Thymus (tissue), 11 donors: ENCODE data around the gene CAMK2G. TPM values are rescaled to one million over a fixed set of nuclear protein-coding genes. Genes with fewer than 3 reads are reported as not detected.
"Not testable (repeated sequence)": the region's sequence is repeated elsewhere in the genome, so short reads cannot be mapped to it uniquely, and the experiment has no call there.

ENCODE experiments used
- DNase-seq, 9 donors: peaks; one replicate each; pipeline ENCODE4 v3.0.0-alpha.2; 2013; ENCODE audit warnings: low spot score in 9 of 9, low read depth in 6 of 9, missing footprints in 1 of 9
- H3K27ac ChIP-seq, 2 donors: one replicate each; pipeline ENCODE4 v1.5.1; 2013; ENCODE audit warnings: control low read depth in 1 of 2, low read depth in 1 of 2, low read length in 1 of 2, mild to moderate bottlenecking in 1 of 2, moderate library complexity in 1 of 2
- H3K27me3 ChIP-seq, 2 donors: one replicate each; pipeline ENCODE4 v1.5.1; 2013; ENCODE audit warnings: low read length in 1 of 2; ENCODE audit not compliant: control insufficient read depth in 2 of 2, insufficient read depth in 1 of 2
- H3K36me3 ChIP-seq, 2 donors: one replicate each; pipeline ENCODE4 v1.5.1; 2013; ENCODE audit warnings: low read length in 1 of 2, mild to moderate bottlenecking in 1 of 2, moderate library complexity in 1 of 2; ENCODE audit not compliant: control insufficient read depth in 2 of 2, insufficient read depth in 2 of 2
- H3K4me1 ChIP-seq, 2 donors: one replicate each; pipeline ENCODE4 v1.5.1; 2013; ENCODE audit warnings: low read length in 2 of 2; ENCODE audit not compliant: control insufficient read depth in 2 of 2, insufficient read depth in 2 of 2
- H3K4me3 ChIP-seq, 2 donors: one replicate each; pipeline ENCODE4 v1.5.1; 2013; ENCODE audit warnings: low read length in 2 of 2, control low read depth in 1 of 2, mild to moderate bottlenecking in 1 of 2
- H3K9me3 ChIP-seq, 2 donors: one replicate each; pipeline ENCODE4 v1.5.1; 2013; ENCODE audit warnings: low read length in 1 of 2, mild to moderate bottlenecking in 1 of 2; ENCODE audit not compliant: control insufficient read depth in 2 of 2, insufficient read depth in 1 of 2
- WGBS: extraction: QIAGEN DNeasy Blood & Tissue Kit; methylation state at CpG from one replicate; pipeline ENCODE4 v1.1.7; 2013; 5-methylcytosine and 5-hydroxymethylcytosine counted together
- polyA plus RNA-seq: library from polyadenylated mRNA; stranded (reverse); fragments of 200-250 nt; gene quantifications from one replicate; pipeline ENCODE4 v1.2.3, GENCODE V29; 2013
- total RNA-seq: library from RNA; stranded (reverse); fragments of 120-200 nt; gene quantifications from one replicate; pipeline ENCODE4 v1.2.4, GENCODE V29; 2013
- donor health status: healthy.

CAMK2G gene
- total and polyA plus RNA-seq, 2 donors: 10.5 to 17.2 TPM

DNA sequence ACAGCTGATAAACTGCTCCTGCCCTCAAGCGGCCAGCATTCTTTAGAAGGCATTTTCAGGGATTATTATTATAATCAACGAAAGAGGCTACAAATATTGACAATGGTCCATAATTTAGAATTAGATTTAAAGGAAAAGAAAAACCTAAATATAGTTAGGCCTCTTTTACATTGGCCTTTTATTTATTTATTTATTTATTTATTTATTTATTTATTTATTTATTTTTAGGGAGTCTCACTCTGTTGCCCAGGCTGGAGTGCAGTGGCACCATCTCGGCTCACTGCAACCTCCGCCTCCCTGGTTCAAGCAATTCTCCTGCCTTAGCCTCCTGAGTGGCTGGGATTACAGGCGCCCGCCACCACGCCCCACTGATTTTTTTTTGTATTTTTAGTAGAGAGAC is 45.3 kb downstream of the CAMK2G start:
- not testable (repeated sequence) for DNase-seq, H3K4me3 ChIP-seq, H3K27ac ChIP-seq, H3K9me3 ChIP-seq, H3K27me3 ChIP-seq, H3K4me1 ChIP-seq
- WGBS: 98% methylated on average over 7 of the region's 7 CpGs
- H3K36me3 ChIP-seq: peaks cover 17 to 32% of the 10 kb centered on the region in 2 donors

DNA sequence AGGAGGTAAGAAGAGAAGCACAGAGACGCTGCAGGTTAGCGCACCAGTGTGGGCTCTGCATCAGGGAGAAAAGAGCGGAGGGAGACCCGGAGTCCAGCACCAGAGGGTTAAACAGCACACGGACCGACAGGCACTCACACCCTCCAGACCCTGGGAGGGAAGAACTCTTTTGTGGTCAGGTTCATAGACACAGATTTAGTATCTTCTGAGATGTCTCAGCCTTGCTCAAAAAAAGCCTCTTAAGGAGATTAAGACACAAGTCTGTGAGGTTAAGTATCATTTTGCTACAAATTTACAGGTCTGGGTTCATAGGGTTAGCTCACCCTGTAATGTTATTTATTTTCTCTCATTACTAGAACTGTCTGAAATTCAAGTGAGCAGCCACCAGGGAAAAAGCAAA is 46.2 kb downstream of the CAMK2G start:
- no peak for DNase-seq
- no peaks in the 10 kb centered on the region for H3K4me1 ChIP-seq
- no peak overlapping the region for H3K27ac ChIP-seq
- 98% methylated on average over 6 of the region's 6 CpGs for WGBS
- H3K4me3 ChIP-seq: no peak overlapping the region
- peaks cover 25 to 36% of the 10 kb centered on the region in 2 donors for H3K36me3 ChIP-seq
- H3K9me3 ChIP-seq: no peaks in the 10 kb centered on the region
- H3K27me3 ChIP-seq: no peaks in the 10 kb centered on the region

- H3K27me3 ChIP-seq: no peaks in the 10 kb centered on the region
- no peaks in the 10 kb centered on the region for H3K9me3 ChIP-seq
- H3K4me1 ChIP-seq: no peaks in the 10 kb centered on the region
- H3K4me3 ChIP-seq: no peak overlapping the region
- H3K36me3 ChIP-seq: peaks cover 25 to 36% of the 10 kb centered on the region in 2 donors
- WGBS: 99% methylated on average over 19 of the region's 19 CpGs
- DNase-seq: no peak
- H3K27ac ChIP-seq: no peak overlapping the region
Measured at GRCh38 chr10:73827346-73828089, 46.8 kb downstream of the CAMK2G start.

DNA sequence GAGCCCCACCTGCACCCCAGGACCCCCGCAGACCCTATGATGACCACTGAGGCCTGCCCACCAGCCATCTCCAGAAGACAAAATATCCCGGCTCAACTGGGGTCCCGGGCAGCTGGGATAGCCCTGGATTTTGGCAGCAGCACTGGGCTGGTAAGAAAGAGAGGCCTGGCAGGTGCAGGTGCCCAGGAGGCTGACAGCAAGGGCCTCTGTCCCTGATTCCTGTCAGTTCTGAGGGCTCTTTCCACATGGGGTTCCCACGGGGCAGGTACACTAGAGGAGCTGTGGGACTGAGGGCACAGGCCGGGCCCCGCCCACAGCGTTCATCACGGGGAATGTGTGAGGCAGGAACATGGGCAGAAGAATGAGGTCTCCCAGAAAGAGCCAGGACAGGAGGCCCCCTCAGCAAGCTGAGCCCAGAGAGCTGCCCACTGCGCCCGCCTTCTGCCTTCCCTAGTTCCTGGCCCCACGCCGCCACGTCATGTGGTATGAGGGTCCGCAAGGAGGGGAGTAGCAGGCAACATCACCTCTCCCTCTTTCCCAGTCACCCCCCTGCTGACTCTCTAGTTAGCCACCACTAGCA is 50.1 kb downstream of the CAMK2G start:
- no peaks in the 10 kb centered on the region for H3K9me3 ChIP-seq
- no peaks in the 10 kb centered on the region for H3K27me3 ChIP-seq
- H3K36me3 ChIP-seq: peaks cover 27 to 28% of the 10 kb centered on the region in 2 donors
- DNase-seq: no peak
- WGBS: 98% methylated on average over 14 of the region's 14 CpGs
- no peak overlapping the region for H3K27ac ChIP-seq
- peaks cover 0 to 9% of the 10 kb centered on the region in 2 donors for H3K4me1 ChIP-seq
- no peak overlapping the region for H3K4me3 ChIP-seq

GRCh38 chr10:73823391-73823790 is 51.0 kb downstream of the CAMK2G start:
- 97% methylated on average over 7 of the region's 7 CpGs for WGBS
- no peaks in the 10 kb centered on the region for H3K27me3 ChIP-seq
- peaks cover 0 to 17% of the 10 kb centered on the region in 2 donors for H3K4me1 ChIP-seq
- DNase-seq: no peak
- no peak overlapping the region for H3K4me3 ChIP-seq
- H3K27ac ChIP-seq: no peak overlapping the region
- H3K36me3 ChIP-seq: peaks cover 26 to 29% of the 10 kb centered on the region in 2 donors
- H3K9me3 ChIP-seq: no peaks in the 10 kb centered on the region

DNA sequence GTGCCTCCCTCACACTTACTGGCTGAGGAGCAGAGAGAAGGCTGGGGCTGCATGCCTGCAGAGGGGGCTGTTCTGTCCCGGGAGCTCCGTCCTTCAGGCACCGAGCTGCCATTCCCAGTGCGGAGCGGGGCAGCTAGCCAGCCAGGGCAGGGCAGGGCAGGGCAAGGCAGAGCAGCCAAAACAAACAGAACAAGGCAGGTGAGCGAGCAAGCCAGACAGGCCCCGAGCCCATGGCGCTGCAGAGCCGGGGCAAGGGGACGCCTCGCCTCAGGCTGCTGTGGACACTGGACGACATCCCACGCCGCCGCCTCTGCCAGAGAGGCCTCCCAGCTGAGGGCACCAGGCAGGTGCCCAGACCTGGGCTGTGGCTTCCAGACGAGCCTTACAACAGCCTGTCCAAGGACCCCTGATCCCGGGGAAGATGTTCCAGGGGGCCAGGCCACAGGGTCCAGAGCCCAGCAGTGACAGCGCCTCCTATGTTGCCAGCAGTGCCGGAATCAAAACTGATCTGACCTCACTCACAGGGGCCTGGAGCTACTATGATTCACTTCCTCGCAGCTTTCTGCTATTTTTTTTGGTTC is 54.8 kb downstream of the CAMK2G start:
- DNase-seq: no peak
- no peaks in the 10 kb centered on the region for H3K27me3 ChIP-seq
- peaks cover 0 to 20% of the 10 kb centered on the region in 2 donors for H3K4me1 ChIP-seq
- H3K36me3 ChIP-seq: peaks cover 29 to 31% of the 10 kb centered on the region in 2 donors
- no peak overlapping the region for H3K4me3 ChIP-seq
- no peaks in the 10 kb centered on the region for H3K9me3 ChIP-seq
- 88% methylated on average over 20 of the region's 20 CpGs for WGBS
- no peak overlapping the region for H3K27ac ChIP-seq

- WGBS: 92% methylated on average over 5 of the region's 5 CpGs
- DNase-seq: no peak
- Histone ChIP-seq H3K36me3 (peaks cover 26 to 27% of the 10 kb centered on the region in 2 donors), H3K27ac (no peak overlapping the region), H3K4me3 (no peak overlapping the region), H3K27me3 (no peaks in the 10 kb centered on the region), H3K9me3 (no peaks in the 10 kb centered on the region), H3K4me1 (peaks cover 0 to 20% of the 10 kb centered on the region in 2 donors)
Measured at GRCh38 chr10:73819081-73819480, 55.3 kb downstream of the CAMK2G start.

DNA sequence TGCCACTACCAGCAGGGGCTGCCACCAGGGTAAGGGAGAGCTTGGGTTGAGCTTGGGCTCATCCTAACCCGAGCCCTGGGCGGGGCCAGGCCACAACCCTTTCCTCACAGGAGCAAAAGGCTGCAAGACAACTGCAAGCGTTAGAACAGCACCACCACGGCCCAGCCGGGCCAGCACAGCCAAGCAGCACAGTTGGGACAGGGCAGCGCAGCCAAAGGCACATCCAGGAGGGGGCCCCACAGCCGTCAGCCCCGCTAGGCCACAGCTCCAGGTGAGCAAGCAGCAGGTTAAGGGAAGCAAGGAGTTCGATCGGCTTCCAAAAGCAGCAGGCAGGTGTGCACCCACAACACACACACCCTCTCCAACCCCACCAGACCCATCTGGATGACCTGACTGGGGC is 56.0 kb downstream of the CAMK2G start:
- H3K4me3 ChIP-seq: no peak overlapping the region
- no peak for DNase-seq
- WGBS: 92% methylated on average over 10 of the region's 10 CpGs
- no peak overlapping the region for H3K27ac ChIP-seq
- H3K9me3 ChIP-seq: no peaks in the 10 kb centered on the region
- peaks cover 0 to 20% of the 10 kb centered on the region in 2 donors for H3K4me1 ChIP-seq
- no peaks in the 10 kb centered on the region for H3K27me3 ChIP-seq
- peaks cover 23 to 29% of the 10 kb centered on the region in 2 donors for H3K36me3 ChIP-seq

- H3K36me3 ChIP-seq: peaks cover 25 to 30% of the 10 kb centered on the region in 2 donors
Measured at GRCh38 chr10:73817826-73818225, 56.5 kb downstream of the CAMK2G start.

More at GRCh38 chr10:73817826-73818225, 56.5 kb downstream of the CAMK2G start:
- H3K27me3 ChIP-seq: no peaks in the 10 kb centered on the region
- DNase-seq: no peak
- 98% methylated on average over 5 of the region's 5 CpGs for WGBS
- H3K4me3 ChIP-seq: no peak overlapping the region
- H3K4me1 ChIP-seq: peaks cover 0 to 20% of the 10 kb centered on the region in 2 donors
- no peak overlapping the region for H3K27ac ChIP-seq
- no peaks in the 10 kb centered on the region for H3K9me3 ChIP-seq
